IPS-18c (cell line): ENCODE measurements around the gene VN1R5.

Experiments
- H3K4me3 ChIP-seq: 2 replicates; pipeline ENCODE4 v1.7.0; 2013; ENCODE audit warnings: low read depth, mild to moderate bottlenecking, low read length, moderate library complexity; ENCODE audit not compliant: insufficient read depth
- H3K9me3 ChIP-seq: one replicate; pipeline ENCODE4 v1.6.1; 2013; ENCODE audit warnings: mild to moderate bottlenecking, low read length, moderate library complexity; ENCODE audit not compliant: control insufficient read depth, insufficient read depth

VN1R5 gene

GRCh38 chr1:247295274-247295684 is 39.4 kb downstream of the VN1R5 start:
- Histone ChIP-seq H3K9me3 (peaks cover 2% of the 10 kb centered on the region), H3K4me3 (no peak overlapping the region)

- Histone ChIP-seq H3K9me3 (peaks cover 2% of the 10 kb centered on the region), H3K4me3 (no peak overlapping the region)
Observed at GRCh38 chr1:247295746-247296145, 39.9 kb downstream of the VN1R5 start.

- Histone ChIP-seq H3K4me3 (no peak overlapping the region), H3K9me3 (peaks cover 2% of the 10 kb centered on the region)
Observed at GRCh38 chr1:247296599-247297180, 40.8 kb downstream of the VN1R5 start.

- Histone ChIP-seq H3K4me3 (no peak overlapping the region), H3K9me3 (no peaks in the 10 kb centered on the region)
Observed at GRCh38 chr1:247297263-247298123, 41.6 kb downstream of the VN1R5 start.

- Histone ChIP-seq H3K9me3 (no peaks in the 10 kb centered on the region), H3K4me3 (no peak overlapping the region)
Observed at GRCh38 chr1:247298124-247298481, 42.2 kb downstream of the VN1R5 start.

GRCh38 chr1:247298701-247299100 is 42.8 kb downstream of the VN1R5 start:
- no peaks in the 10 kb centered on the region for H3K9me3 ChIP-seq
- H3K4me3 ChIP-seq, result no peak overlapping the region

GRCh38 chr1:247299723-247300381 is 44.0 kb downstream of the VN1R5 start:
- H3K4me3 ChIP-seq, result no peak overlapping the region
- no peaks in the 10 kb centered on the region for H3K9me3 ChIP-seq

- Histone ChIP-seq H3K4me3 (no peak overlapping the region), H3K9me3 (no peaks in the 10 kb centered on the region)
Observed at GRCh38 chr1:247300491-247301175, 44.8 kb downstream of the VN1R5 start.

GRCh38 chr1:247301176-247301540 is 45.3 kb downstream of the VN1R5 start:
- H3K9me3 ChIP-seq, result no peaks in the 10 kb centered on the region
- no peak overlapping the region for H3K4me3 ChIP-seq

GRCh38 chr1:247303216-247303615 is 47.3 kb downstream of the VN1R5 start:
- Histone ChIP-seq H3K4me3 (no peak overlapping the region), H3K9me3 (no peaks in the 10 kb centered on the region)

- no peak overlapping the region for H3K4me3 ChIP-seq
Observed at GRCh38 chr1:247304031-247304430, 48.2 kb downstream of the VN1R5 start.

More at GRCh38 chr1:247304031-247304430, 48.2 kb downstream of the VN1R5 start:
- H3K9me3 ChIP-seq, result no peaks in the 10 kb centered on the region
